ENCODE data around the gene ZNF319. TPM values are rescaled to one million over a fixed set of nuclear protein-coding genes. Genes with fewer than 3 reads are reported as not detected.

ZNF319 gene
- total RNA-seq, 4 donors from 2014 or later, result 4.2 to 16.6 (median 11.6) TPM

DNA sequence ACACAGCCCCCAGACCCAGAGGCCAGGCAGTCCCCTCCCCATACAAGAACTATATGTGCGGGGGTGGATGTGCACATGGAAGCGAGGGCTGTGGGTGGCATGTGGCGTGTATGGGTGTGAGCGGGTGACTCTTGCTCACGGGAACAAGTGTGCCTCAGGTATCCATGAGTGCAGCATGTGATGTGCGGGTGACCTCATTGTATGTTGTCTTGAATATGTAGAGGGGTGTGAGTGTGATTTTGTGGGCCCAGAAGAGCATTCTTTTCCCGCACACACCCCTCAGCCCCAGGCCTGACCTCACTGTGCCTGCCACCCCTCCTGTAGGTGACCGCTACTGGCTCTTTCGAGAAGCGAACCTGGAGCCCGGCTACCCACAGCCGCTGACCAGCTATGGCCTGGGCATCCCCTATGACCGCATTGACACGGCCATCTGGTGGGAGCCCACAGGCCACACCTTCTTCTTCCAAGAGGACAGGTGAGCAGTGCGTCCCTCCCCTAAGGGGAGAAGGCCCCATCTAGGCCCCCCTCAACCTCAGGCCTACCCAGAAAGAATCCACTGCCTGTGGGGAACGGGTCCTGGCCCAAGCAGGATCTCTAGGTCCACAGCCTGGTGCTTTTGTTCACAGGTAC is 42.5 kb upstream of the ZNF319 start:
- no peaks in the 10 kb centered on the region for H3K9me3 ChIP-seq
- H3K27ac ChIP-seq, result no peak overlapping the region
- H3K4me3 ChIP-seq, result no peak overlapping the region
- TF ChIP-seq POLR2AphosphoS5 (IDR thresholded peaks at IDR 0.05) (no peak), POLR2A (IDR thresholded peaks at IDR 0.05) (no peak), EP300 (IDR thresholded peaks at IDR 0.05) (no peak)
- TF ChIP-seq, protein P1, sequence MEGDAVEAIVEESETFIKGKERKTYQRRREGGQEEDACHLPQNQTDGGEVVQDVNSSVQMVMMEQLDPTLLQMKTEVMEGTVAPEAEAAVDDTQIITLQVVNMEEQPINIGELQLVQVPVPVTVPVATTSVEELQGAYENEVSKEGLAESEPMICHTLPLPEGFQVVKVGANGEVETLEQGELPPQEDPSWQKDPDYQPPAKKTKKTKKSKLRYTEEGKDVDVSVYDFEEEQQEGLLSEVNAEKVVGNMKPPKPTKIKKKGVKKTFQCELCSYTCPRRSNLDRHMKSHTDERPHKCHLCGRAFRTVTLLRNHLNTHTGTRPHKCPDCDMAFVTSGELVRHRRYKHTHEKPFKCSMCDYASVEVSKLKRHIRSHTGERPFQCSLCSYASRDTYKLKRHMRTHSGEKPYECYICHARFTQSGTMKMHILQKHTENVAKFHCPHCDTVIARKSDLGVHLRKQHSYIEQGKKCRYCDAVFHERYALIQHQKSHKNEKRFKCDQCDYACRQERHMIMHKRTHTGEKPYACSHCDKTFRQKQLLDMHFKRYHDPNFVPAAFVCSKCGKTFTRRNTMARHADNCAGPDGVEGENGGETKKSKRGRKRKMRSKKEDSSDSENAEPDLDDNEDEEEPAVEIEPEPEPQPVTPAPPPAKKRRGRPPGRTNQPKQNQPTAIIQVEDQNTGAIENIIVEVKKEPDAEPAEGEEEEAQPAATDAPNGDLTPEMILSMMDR (IDR thresholded peaks at IDR 0.05), result no peak
- peaks cover 28% of the 10 kb centered on the region for H3K36me3 ChIP-seq
- no peak for DNase-seq (ENCODE audit: low spot score in 2 of 2)
- no peaks in the 10 kb centered on the region for H3K4me1 ChIP-seq
- WGBS, result 96% methylated on average over 13 of the region's 16 CpGs
- H3K27me3 ChIP-seq, result no peaks in the 10 kb centered on the region

- no peak for DNase-seq (ENCODE audit: low spot score in 2 of 2)
- Histone ChIP-seq H3K27me3 (no peaks in the 10 kb centered on the region), H3K4me1 (no peaks in the 10 kb centered on the region), H3K4me3 (no peak overlapping the region), H3K27ac (no peak overlapping the region), H3K36me3 (peaks cover 28% of the 10 kb centered on the region), H3K9me3 (no peaks in the 10 kb centered on the region)
- 95% methylated on average over 19 of the region's 22 CpGs for WGBS
- TF ChIP-seq POLR2AphosphoS5 (IDR thresholded peaks at IDR 0.05), result no peak
- TF ChIP-seq POLR2A (IDR thresholded peaks at IDR 0.05), result no peak
- TF ChIP-seq EP300 (IDR thresholded peaks at IDR 0.05), result no peak
- TF ChIP-seq, protein P1 (IDR thresholded peaks at IDR 0.05), result no peak
These were observed 41.8 kb upstream of the ZNF319 start for GRCh38 chr16:58042001-58042885.

- Histone ChIP-seq H3K27me3 (no peaks in the 10 kb centered on the region), H3K9me3 (no peaks in the 10 kb centered on the region), H3K36me3 (peaks cover 28% of the 10 kb centered on the region), H3K27ac (no peak overlapping the region), H3K4me1 (no peaks in the 10 kb centered on the region), H3K4me3 (no peak overlapping the region)
- no CpG with 5 or more reads among the region's 18 CpGs for WGBS
- no peak for DNase-seq (ENCODE audit: low spot score in 2 of 2)
- TF ChIP-seq EP300 (IDR thresholded peaks at IDR 0.05) (no peak), POLR2AphosphoS5 (IDR thresholded peaks at IDR 0.05) (no peak), POLR2A (IDR thresholded peaks at IDR 0.05) (no peak)
- TF ChIP-seq, protein P1 (IDR thresholded peaks at IDR 0.05), result no peak
These were observed 41.1 kb upstream of the ZNF319 start for GRCh38 chr16:58041628-58041955.

GRCh38 chr16:58040945-58041627 is 40.6 kb upstream of the ZNF319 start:
- TF ChIP-seq POLR2AphosphoS5 (IDR thresholded peaks at IDR 0.05), result no peak
- no peak for DNase-seq (ENCODE audit: low spot score in 2 of 2)
- peaks cover 28% of the 10 kb centered on the region for H3K36me3 ChIP-seq
- no peaks in the 10 kb centered on the region for H3K9me3 ChIP-seq
- H3K27ac ChIP-seq, result no peak overlapping the region
- H3K4me3 ChIP-seq, result no peak overlapping the region
- H3K27me3 ChIP-seq, result no peaks in the 10 kb centered on the region
- 87% methylated on average over 7 of the region's 14 CpGs for WGBS
- H3K4me1 ChIP-seq, result no peaks in the 10 kb centered on the region

DNA sequence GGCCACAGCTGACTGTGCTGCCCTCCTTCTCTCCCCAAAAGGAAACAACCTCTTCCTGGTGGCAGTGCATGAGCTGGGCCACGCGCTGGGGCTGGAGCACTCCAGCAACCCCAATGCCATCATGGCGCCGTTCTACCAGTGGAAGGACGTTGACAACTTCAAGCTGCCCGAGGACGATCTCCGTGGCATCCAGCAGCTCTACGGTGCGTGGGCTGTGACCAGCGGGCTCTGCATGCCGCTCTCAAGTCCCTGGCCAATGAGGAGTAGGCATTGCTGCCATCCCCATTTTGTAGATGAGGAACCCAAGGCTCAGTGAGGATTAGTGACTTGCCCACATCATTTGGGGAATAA is 40.0 kb upstream of the ZNF319 start:
- Histone ChIP-seq H3K27me3 (no peaks in the 10 kb centered on the region), H3K4me3 (no peak overlapping the region), H3K4me1 (no peaks in the 10 kb centered on the region), H3K36me3 (peaks cover 28% of the 10 kb centered on the region), H3K27ac (no peak overlapping the region), H3K9me3 (no peaks in the 10 kb centered on the region)
- no peak for DNase-seq (ENCODE audit: low spot score in 2 of 2)
- 98% methylated on average over 10 of the region's 12 CpGs for WGBS
- no peak for TF ChIP-seq POLR2AphosphoS5 (IDR thresholded peaks at IDR 0.05)
- no peak for TF ChIP-seq POLR2A (IDR thresholded peaks at IDR 0.05)
- TF ChIP-seq EP300 (IDR thresholded peaks at IDR 0.05), result no peak
- TF ChIP-seq, protein P1 (IDR thresholded peaks at IDR 0.05), result no peak

All from suprapubic skin (tissue), 4 donors.